Measurements from ENCODE around the gene NUDT15.
"Not testable (repeated sequence)": the region's sequence is repeated elsewhere in the genome, so short reads cannot be mapped to it uniquely, and the experiment has no call there.

The NUDT15 gene

GRCh38 chr13:48037346-48038173 lies at the start of gene NUDT15:
TSS of gene NUDT15 (plus strand) at chr13:48037726. CDS start at chr13:48037747, 21 bp downstream.
- peak; percentile 79 for DNase-seq

GRCh38 chr13:47990427-47990826 lies 47.1 kb upstream of the NUDT15 start:
- no peak for DNase-seq

GRCh38 chr13:47990920-47991466 lies 46.5 kb upstream of the NUDT15 start:
- DNase-seq: no peak

- no peak for DNase-seq
Measured at GRCh38 chr13:47991859-47992258, 45.7 kb upstream of the NUDT15 start.

GRCh38 chr13:47997384-47997783 lies 40.1 kb upstream of the NUDT15 start:
- DNase-seq: no peak

- DNase-seq: no peak
Measured at GRCh38 chr13:47999973-48000372, 37.6 kb upstream of the NUDT15 start.

- peak; percentile 8 for DNase-seq
Measured at GRCh38 chr13:48000559-48001113, 36.9 kb upstream of the NUDT15 start.

GRCh38 chr13:48001114-48001881 lies 36.2 kb upstream of the NUDT15 start, which contains the start of gene SUCLA2:
TSS of gene SUCLA2 (minus strand) at chr13:48001273. CDS start at chr13:48001269, 4 bp downstream.
- DNase-seq: peak; percentile 60

GRCh38 chr13:48001999-48002398 lies 35.5 kb upstream of the NUDT15 start:
- not testable (repeated sequence) for DNase-seq

GRCh38 chr13:48004201-48004600 lies 33.3 kb upstream of the NUDT15 start:
- no peak for DNase-seq

- DNase-seq: no peak
Measured at GRCh38 chr13:48006396-48006795, 31.1 kb upstream of the NUDT15 start.

- DNase-seq: no peak
Measured at GRCh38 chr13:48009284-48009683, 28.2 kb upstream of the NUDT15 start.

- no peak for DNase-seq
Measured at GRCh38 chr13:48010698-48011097, 26.8 kb upstream of the NUDT15 start.

- no peak for DNase-seq
Measured at GRCh38 chr13:48012668-48013067, 24.9 kb upstream of the NUDT15 start.

- no peak for DNase-seq
Measured at GRCh38 chr13:48014359-48014758, 23.2 kb upstream of the NUDT15 start.

GRCh38 chr13:48018637-48019036 lies 18.9 kb upstream of the NUDT15 start:
- DNase-seq: no peak

- no peak for DNase-seq
Measured at GRCh38 chr13:48019796-48020195, 17.7 kb upstream of the NUDT15 start.

- no peak for DNase-seq
Measured at GRCh38 chr13:48028066-48028465, 9.5 kb upstream of the NUDT15 start.

- DNase-seq: no peak
Measured at GRCh38 chr13:48029859-48030258, 7.7 kb upstream of the NUDT15 start.

GRCh38 chr13:48038761-48039160 lies 1.2 kb downstream of the NUDT15 start:
- no peak for DNase-seq

- no peak for DNase-seq
Measured at GRCh38 chr13:48040049-48040448, 2.5 kb downstream of the NUDT15 start.

- no peak for DNase-seq
Measured at GRCh38 chr13:48040896-48041295, 3.4 kb downstream of the NUDT15 start.

- no peak for DNase-seq
Measured at GRCh38 chr13:48042894-48043293, 5.4 kb downstream of the NUDT15 start.
